ENCODE measurements around the gene OR8D1.
"Not testable (repeated sequence)": the region's sequence is repeated elsewhere in the genome, so short reads cannot be mapped to it uniquely, and the experiment has no call there.

The OR8D1 gene

DNA sequence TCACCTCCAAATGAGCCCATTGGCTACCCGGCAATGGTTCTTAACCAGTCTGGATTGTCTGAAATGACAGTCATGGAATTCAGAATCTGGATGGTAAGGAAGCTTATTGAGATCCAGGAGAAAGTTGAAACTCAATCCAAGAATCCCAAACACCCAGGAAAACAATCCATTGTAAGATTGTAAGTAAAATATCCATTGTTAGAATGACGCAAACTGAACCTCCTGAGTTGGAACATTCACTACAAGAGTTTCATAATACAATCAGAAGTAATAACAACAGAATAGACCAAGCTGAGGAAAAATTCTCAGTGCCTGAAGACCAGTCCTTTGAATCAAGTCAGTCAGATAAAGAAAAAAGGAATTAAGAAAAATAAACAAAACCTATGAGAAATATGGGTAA, 35.5 kb downstream of the OR8D1 start:
- no peak for DNase-seq

- DNase-seq = no peak
These were observed 35.9 kb downstream of the OR8D1 start for GRCh38 chr11:124277804-124278203.

- DNase-seq = no peak
These were observed 36.5 kb downstream of the OR8D1 start for GRCh38 chr11:124277207-124277606.

DNA sequence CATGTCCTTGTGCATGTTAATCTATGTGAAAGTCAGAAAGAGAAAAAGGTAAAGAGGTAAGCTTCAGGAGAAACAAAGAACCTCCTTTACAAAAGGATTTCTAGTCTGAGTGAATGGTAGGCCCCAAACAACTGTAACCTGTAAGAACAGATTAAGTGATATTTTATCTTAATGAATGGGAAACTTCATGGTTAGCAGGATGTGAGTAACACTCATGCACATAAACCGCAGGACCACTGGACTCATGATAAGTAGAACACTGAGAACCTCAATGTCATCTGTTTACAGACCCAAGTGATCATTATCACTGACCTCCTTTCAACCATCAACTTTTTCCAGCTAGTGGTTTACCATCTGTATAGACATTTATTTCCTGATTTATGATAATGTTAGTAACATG, 37.7 kb downstream of the OR8D1 start:
- peak; percentile 40 for DNase-seq

- no peak for DNase-seq
These were observed 39.7 kb downstream of the OR8D1 start for GRCh38 chr11:124274000-124274399.

GRCh38 chr11:124270886-124271285, 42.9 kb downstream of the OR8D1 start:
- peak; percentile 18 for DNase-seq

DNA sequence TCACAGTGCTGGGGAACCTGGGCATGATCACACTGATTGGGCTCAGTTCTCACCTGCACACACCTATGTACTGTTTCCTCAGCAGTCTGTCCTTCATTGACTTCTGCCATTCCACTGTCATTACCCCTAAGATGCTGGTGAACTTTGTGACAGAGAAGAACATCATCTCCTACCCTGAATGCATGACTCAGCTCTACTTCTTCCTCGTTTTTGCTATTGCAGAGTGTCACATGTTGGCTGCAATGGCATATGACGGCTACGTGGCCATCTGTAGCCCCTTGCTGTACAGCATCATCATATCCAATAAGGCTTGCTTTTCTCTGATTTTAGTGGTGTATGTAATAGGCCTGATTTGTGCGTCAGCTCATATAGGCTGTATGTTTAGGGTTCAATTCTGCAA, 48.7 kb downstream of the OR8D1 start:
- DNase-seq = not testable (repeated sequence)

DNA sequence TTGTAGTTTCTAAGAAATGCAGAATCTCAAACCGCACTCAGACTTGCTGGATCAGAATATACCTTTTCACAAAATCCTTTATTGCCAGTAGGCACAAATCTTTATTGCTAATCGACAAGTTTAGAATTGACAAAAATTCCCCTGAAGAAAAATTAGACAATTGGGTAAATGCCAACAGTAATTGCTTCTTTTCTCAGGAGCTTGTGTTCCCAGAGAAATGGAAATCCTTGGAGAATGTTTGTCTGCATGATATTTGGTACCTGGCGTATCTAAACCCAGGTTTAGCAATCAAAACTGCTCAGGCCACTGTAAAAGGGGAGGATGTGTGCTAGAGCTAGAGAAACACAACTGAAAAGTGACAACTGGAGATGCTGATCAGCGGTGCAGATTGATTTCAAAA, 57.7 kb downstream of the OR8D1 start, which contains the start of gene OR8G5:
Gene OR8G5 (plus strand): TSS at position 301 of the 400 bp plus-strand sequence. CDS start 8,556 bp downstream, outside the sequence.
- DNase-seq = no peak

Measured in fibroblast of skin of right quadriceps (primary cell).